ENCODE data around the gene WDR4.
"Not testable (repeated sequence)": the region's sequence is repeated elsewhere in the genome, so short reads cannot be mapped to it uniquely, and the experiment has no call there.

Gene WDR4

DNA sequence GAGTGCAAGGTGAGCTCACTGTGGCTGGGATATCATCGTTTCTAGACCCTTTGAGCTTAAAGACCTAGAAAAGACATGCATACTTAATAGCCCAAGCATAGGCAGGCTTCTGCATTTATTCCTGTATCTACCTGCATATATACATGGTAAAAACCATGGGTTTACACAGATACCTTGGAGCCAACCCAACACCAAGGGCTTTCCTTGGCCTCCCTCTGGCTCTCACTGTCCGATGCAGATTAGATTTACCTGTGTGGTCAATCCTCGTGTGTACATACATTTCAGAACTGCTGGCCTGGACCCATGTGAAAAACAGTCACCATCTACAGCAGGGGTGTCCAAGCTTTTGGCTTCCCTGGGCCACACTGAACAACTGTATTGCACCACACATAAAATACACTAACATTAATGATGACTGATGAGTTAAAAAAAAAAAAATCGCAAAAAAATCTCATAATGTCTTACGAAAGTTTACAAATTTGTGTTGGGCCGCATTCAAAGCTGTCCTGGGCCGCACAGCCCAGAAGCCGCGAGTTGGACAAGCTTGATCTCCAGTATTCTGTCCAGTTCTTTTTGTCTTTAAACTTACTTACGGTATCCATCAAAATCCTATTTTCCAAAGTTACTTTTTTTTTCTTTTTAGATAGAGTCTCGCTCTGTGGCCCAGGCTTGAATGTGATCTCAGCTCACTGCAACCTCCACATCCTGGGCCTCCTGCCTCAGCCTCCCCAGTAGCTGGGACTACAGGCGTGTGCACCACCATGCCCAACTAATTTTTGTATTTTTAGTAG is 43.5 kb downstream of the WDR4 start:
- Mint-ChIP-seq H3K4me1 (peaks cover 10% of the 10 kb centered on the region), H3K27me3 (no peaks in the 10 kb centered on the region), H3K9me3 (no peaks in the 10 kb centered on the region), H3K4me3 (no peak overlapping the region), H3K36me3 (peaks cover 4% of the 10 kb centered on the region), H3K27ac (no peak overlapping the region)
- ATAC-seq (ENCODE audit: low read depth) (no peak), DNase-seq (ENCODE audit: low spot score in 2 of 2) (no peak)

DNA sequence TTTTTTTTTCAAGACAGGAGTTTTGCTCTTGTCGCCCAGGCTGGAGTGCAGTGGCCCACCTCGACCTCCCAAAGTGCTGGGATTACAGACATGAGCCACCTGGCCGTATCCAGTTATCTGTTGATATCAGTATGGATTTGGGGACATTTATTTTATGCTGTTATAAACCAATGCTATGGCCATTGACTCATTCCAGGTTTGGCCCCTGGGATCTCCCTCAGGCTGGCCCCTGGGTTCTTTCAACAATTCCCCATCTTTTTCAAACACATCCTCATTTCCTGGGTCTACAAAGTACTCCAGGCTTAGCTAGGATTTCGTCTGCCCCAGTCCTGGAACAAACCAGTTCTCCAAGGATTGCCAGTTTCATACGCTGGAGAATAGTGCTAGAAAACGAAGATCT is 44.1 kb downstream of the WDR4 start:
- ATAC-seq (ENCODE audit: low read depth), result no peak
- H3K9me3 Mint-ChIP-seq, result no peaks in the 10 kb centered on the region
- H3K36me3 Mint-ChIP-seq, result peaks cover 4% of the 10 kb centered on the region
- no peaks in the 10 kb centered on the region for H3K27me3 Mint-ChIP-seq
- no peak overlapping the region for H3K4me3 Mint-ChIP-seq
- peaks cover 13% of the 10 kb centered on the region for H3K4me1 Mint-ChIP-seq
- no peak overlapping the region for H3K27ac Mint-ChIP-seq
- DNase-seq (ENCODE audit: low spot score in 2 of 2), result no peak

- ATAC-seq (ENCODE audit: low read depth) (no peak), DNase-seq (ENCODE audit: low spot score in 2 of 2) (no peak)
- Mint-ChIP-seq H3K4me1 (peaks cover 13% of the 10 kb centered on the region), H3K27ac (no peak overlapping the region), H3K36me3 (peaks cover 4% of the 10 kb centered on the region), H3K9me3 (no peaks in the 10 kb centered on the region), H3K4me3 (no peak overlapping the region), H3K27me3 (no peaks in the 10 kb centered on the region)
Observed at GRCh38 chr21:42834726-42835191, 44.6 kb downstream of the WDR4 start.

- no peak overlapping the region for H3K27ac Mint-ChIP-seq
- H3K4me1 Mint-ChIP-seq, result peaks cover 13% of the 10 kb centered on the region
- peaks cover 2% of the 10 kb centered on the region for H3K36me3 Mint-ChIP-seq
- DNase-seq (ENCODE audit: low spot score in 2 of 2) (no peak), ATAC-seq (ENCODE audit: low read depth) (no peak)
- peaks cover 3% of the 10 kb centered on the region for H3K27me3 Mint-ChIP-seq
- no peaks in the 10 kb centered on the region for H3K9me3 Mint-ChIP-seq
- no peak overlapping the region for H3K4me3 Mint-ChIP-seq
Observed at GRCh38 chr21:42833859-42834725, 45.2 kb downstream of the WDR4 start.

DNA sequence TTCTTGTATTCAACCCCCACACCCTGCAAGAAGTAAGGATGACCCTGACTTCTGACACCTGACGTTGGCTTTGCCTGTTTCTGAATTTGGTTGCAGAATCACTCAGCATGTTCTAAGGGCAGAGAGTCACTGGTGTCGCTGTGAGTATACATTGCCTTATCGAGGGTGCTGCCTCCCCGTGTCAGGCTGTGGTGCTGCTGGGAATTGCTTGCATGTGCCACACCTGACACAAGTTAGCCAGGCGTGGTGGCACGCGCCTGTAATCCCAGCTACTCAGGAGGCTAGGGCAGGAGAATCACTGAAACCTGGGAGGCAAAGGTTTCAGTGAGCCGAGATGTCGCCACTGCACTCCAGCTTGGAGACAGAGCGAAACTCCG is 45.9 kb downstream of the WDR4 start:
- ATAC-seq (ENCODE audit: low read depth), result peak; percentile 82
- no peaks in the 10 kb centered on the region for H3K9me3 Mint-ChIP-seq
- peaks cover 13% of the 10 kb centered on the region for H3K4me1 Mint-ChIP-seq
- H3K36me3 Mint-ChIP-seq, result no peaks in the 10 kb centered on the region
- peaks cover 5% of the 10 kb centered on the region for H3K27me3 Mint-ChIP-seq
- H3K27ac Mint-ChIP-seq, result no peak overlapping the region
- DNase-seq (ENCODE audit: low spot score in 2 of 2), result no peak
- no peak overlapping the region for H3K4me3 Mint-ChIP-seq

- ATAC-seq (ENCODE audit: low read depth); H3K9me3 Mint-ChIP-seq: not testable (repeated sequence)
Observed at GRCh38 chr21:42832321-42832630, 47.1 kb downstream of the WDR4 start.

DNA sequence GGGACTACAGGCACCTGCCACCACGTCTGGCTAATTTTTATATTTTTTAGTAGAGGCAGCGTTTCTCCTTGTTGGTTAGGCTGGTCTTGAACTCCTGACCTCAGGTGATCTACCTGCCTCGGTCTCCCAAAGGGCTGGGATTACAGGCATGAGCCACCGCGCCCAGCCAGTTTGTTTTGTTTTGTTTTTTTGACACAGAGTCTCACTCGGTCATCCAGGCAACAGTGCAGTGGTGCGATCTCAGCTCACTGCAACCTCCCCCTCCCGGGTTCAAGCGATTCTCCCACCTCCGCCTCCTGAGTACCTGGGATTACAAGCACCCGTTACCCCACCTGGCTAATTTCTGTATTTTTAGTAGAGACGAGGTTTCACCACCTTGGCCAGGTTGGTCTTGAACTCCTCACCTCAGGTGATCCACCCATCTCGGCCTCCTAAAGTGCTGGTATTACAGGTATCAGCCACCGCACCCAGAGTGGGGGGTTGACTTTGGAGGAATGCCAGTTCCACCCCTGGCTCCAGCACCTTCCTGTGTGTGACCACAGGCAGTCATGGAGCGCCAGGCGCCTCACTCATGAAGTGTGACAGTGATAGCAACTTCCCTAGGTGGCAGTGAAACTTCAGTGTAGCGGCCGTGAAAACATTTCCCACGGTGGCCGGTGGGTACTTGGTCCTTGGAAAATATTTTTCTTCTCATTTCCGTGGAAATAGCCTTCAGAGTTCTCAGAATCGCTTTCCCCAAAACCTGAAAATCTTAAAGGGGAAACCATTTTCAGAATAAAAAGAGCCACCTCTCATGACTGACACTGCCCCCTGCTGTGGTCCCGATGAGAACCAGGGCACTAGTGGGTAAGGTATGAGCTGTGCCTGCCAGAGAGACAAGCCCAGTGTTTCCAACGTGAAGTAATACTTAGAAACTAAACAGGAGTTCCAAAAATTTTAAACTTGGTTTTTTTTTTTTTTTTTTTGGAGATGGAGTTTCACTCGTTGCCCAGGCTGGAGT is 48.6 kb downstream of the WDR4 start:
- Mint-ChIP-seq H3K9me3 (no peaks in the 10 kb centered on the region), H3K4me3 (no peak overlapping the region), H3K27ac (no peak overlapping the region), H3K4me1 (peaks cover 11% of the 10 kb centered on the region), H3K27me3 (peaks cover 16% of the 10 kb centered on the region), H3K36me3 (no peaks in the 10 kb centered on the region)
- ATAC-seq (ENCODE audit: low read depth) (no peak), DNase-seq (ENCODE audit: low spot score in 2 of 2) (no peak)

More at GRCh38 chr21:42832321-42832630, 47.1 kb downstream of the WDR4 start:
- not testable (repeated sequence) for H3K27ac Mint-ChIP-seq; H3K36me3 Mint-ChIP-seq; H3K4me3 Mint-ChIP-seq; DNase-seq (ENCODE audit: low spot score in 2 of 2)
- peaks cover 12% of the 10 kb centered on the region for H3K4me1 Mint-ChIP-seq
- H3K27me3 Mint-ChIP-seq, result peaks cover 13% of the 10 kb centered on the region

- no peaks in the 10 kb centered on the region for H3K36me3 Mint-ChIP-seq
- H3K4me1 Mint-ChIP-seq, result peaks cover 11% of the 10 kb centered on the region
- ATAC-seq (ENCODE audit: low read depth), result no peak
- H3K4me3 Mint-ChIP-seq, result no peak overlapping the region
- no peak for DNase-seq (ENCODE audit: low spot score in 2 of 2)
- H3K27me3 Mint-ChIP-seq, result peaks cover 20% of the 10 kb centered on the region
- H3K9me3 Mint-ChIP-seq, result no peaks in the 10 kb centered on the region
- H3K27ac Mint-ChIP-seq, result no peak overlapping the region
Observed at GRCh38 chr21:42829954-42830353, 49.4 kb downstream of the WDR4 start.

GRCh38 chr21:42829417-42829816 is 49.9 kb downstream of the WDR4 start:
- H3K4me3 Mint-ChIP-seq, result no peak overlapping the region
- peaks cover 11% of the 10 kb centered on the region for H3K4me1 Mint-ChIP-seq
- peaks cover 23% of the 10 kb centered on the region for H3K27me3 Mint-ChIP-seq
- ATAC-seq (ENCODE audit: low read depth) (no peak), DNase-seq (ENCODE audit: low spot score in 2 of 2) (no peak)
- no peaks in the 10 kb centered on the region for H3K9me3 Mint-ChIP-seq
- H3K27ac Mint-ChIP-seq, result no peak overlapping the region
- H3K36me3 Mint-ChIP-seq, result no peaks in the 10 kb centered on the region

DNA sequence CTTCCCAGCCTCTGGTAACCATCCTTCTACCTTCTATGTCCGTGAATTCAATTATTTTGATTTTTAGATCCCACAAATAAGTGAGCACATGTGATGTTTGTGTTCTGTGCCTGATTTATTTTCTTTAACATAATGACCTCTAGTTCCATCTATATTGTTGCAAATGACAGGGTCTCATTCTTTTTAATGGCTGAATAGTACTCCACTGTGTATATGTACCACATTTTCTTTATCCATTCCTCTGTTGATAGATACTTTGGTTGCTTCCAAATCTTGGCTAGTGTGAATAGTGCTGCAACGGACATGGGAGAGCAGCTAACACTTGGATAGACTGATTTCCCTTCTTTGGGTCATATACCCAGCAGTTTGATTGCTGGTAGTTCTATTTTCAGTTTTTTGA is 51.8 kb downstream of the WDR4 start:
- no peak overlapping the region for H3K4me3 Mint-ChIP-seq
- no peaks in the 10 kb centered on the region for H3K9me3 Mint-ChIP-seq
- H3K36me3 Mint-ChIP-seq, result no peaks in the 10 kb centered on the region
- ATAC-seq (ENCODE audit: low read depth), result no peak
- H3K27me3 Mint-ChIP-seq, result peaks cover 23% of the 10 kb centered on the region
- H3K4me1 Mint-ChIP-seq, result peaks cover 3% of the 10 kb centered on the region
- DNase-seq (ENCODE audit: low spot score in 2 of 2), result no peak
- H3K27ac Mint-ChIP-seq, result no peak overlapping the region

DNA sequence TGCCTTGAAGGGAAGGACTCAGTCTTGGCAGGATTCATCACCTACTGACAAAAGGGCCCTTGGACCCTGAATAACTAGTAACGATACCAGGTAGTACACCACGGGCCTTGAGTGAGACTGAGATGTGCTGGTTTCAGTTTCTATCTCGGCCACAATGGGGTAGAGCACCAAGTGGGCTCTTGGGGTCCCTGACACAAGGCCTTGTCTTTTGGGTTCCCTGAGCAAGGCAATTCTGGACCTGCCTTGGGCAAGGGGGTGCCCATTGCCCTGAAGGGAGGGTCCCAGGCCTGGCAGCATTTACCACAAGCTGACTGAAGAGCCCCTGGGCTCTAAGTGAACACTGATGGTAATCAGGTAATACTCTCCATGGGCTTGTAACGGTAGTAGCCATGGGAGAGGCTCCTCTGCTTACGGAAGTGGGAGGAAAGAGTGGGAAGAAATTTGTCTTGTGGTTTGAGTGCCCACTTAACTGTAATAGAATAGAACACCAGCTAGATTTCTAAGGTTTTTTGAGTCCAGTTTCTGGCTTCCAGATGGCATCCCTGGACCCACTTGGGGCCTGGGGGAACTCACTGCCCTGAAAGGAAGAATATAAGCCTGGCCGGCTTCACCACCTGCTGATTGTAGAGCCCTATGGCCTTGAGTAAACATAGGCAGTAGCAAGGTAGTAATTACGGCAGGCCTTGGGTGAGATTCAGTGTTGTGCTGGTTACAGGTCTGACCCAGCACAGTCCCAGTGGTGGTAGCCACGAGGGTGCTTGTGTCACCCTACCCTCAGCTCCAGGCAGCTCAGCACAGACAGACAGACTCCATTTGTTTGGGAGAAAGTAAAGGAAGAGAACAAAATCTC is 58.5 kb downstream of the WDR4 start:
- Mint-ChIP-seq H3K27me3 (peaks cover 18% of the 10 kb centered on the region), H3K4me3 (no peak overlapping the region), H3K4me1 (no peaks in the 10 kb centered on the region), H3K9me3 (no peaks in the 10 kb centered on the region), H3K27ac (no peak overlapping the region), H3K36me3 (no peaks in the 10 kb centered on the region)
- no peak for ATAC-seq (ENCODE audit: low read depth)
- DNase-seq (ENCODE audit: low spot score in 2 of 2), result no peak

- ATAC-seq (ENCODE audit: low read depth) (no peak), DNase-seq (ENCODE audit: low spot score in 2 of 2) (no peak)
- peaks cover under 1% of the 10 kb centered on the region for H3K36me3 Mint-ChIP-seq
- H3K9me3 Mint-ChIP-seq, result no peaks in the 10 kb centered on the region
- peaks cover 12% of the 10 kb centered on the region for H3K27me3 Mint-ChIP-seq
- H3K4me1 Mint-ChIP-seq, result no peaks in the 10 kb centered on the region
- H3K4me3 Mint-ChIP-seq, result no peak overlapping the region
- no peak overlapping the region for H3K27ac Mint-ChIP-seq
Observed at GRCh38 chr21:42819861-42820615, 59.3 kb downstream of the WDR4 start.

Measured in memory B cell (primary cell).